Naive thymus-derived CD4-positive, alpha-beta T cell (primary cell): Measurements from ENCODE around the gene COL17A1. TPM values are rescaled to one million over a fixed set of nuclear protein-coding genes. Genes with fewer than 3 reads are reported as not detected.
A peak's percentile ranks its signal among the peaks of the same experiment; 100 is the strongest.

Experiments used
- ATAC-seq: fragments of 150-1000 bp; cut with Tn5 transposase; 2 replicates; pipeline ENCODE4 v1.10.0; 2021; ENCODE audit warnings: mild to moderate bottlenecking, moderate library complexity
- CTCF ChIA-PET: fragments of 350-600 bp; sonication (Branson Sonifier 250); formaldehyde crosslinking; loops from one replicate; lab custom pipeline; 2021; ENCODE audit warnings: antibody characterized with exemption; lab: Charles Lee
- POLR2A ChIA-PET: fragments of 350-600 bp; sonication (Branson Sonifier 250); formaldehyde crosslinking; loops from one replicate; lab custom pipeline; 2021; ENCODE audit warnings: antibody characterized with exemption, inconsistent platforms; lab: Charles Lee
- DNase-seq, 9 donors: peaks; one replicate each; pipeline versions ENCODE4 v3.0.0 to v3.0.0-alpha.2; 2020 to 2022; ENCODE audit warnings: mixed read lengths in 1 of 9
- H3K27ac ChIP-seq: one replicate; pipeline ENCODE4 v1.7.0; 2013; ENCODE audit warnings: mild to moderate bottlenecking, low read depth, low read length, moderate library complexity
- H3K27me3 ChIP-seq, 2 donors: one replicate each; pipeline ENCODE4 v1.7.0; 2013; ENCODE audit warnings: low read length in 2 of 2, mild to moderate bottlenecking in 2 of 2, moderate library complexity in 2 of 2; ENCODE audit not compliant: control insufficient read depth in 2 of 2, insufficient read depth in 2 of 2
- H3K36me3 ChIP-seq, 3 experiments: 1 replicate in 2 of 3; 2 replicates in 1 of 3; pipeline ENCODE4 v1.7.0; 2013; ENCODE audit warnings: low read length in 3 of 3, mild to moderate bottlenecking in 3 of 3, moderate library complexity in 1 of 3; ENCODE audit not compliant: insufficient read depth in 3 of 3, control insufficient read depth in 2 of 3
- H3K4me1 ChIP-seq, 2 donors: one replicate each; pipeline ENCODE4 v1.7.0; 2013; ENCODE audit warnings: low read length in 2 of 2, mild to moderate bottlenecking in 2 of 2, moderate library complexity in 1 of 2; ENCODE audit not compliant: control insufficient read depth in 2 of 2, insufficient read depth in 2 of 2
- H3K4me3 ChIP-seq: 2 replicates; pipeline ENCODE4 v1.7.0; 2013; ENCODE audit warnings: mild to moderate bottlenecking, low read length
- H3K9me3 ChIP-seq, 3 experiments: 1 replicate in 2 of 3; 2 replicates in 1 of 3; pipeline ENCODE4 v1.7.0; 2013; ENCODE audit warnings: low read length in 3 of 3; ENCODE audit not compliant: control insufficient read depth in 2 of 3
- H3K27ac Mint-ChIP-seq, 9 donors: one replicate each; pipeline ENCODE4 v1.8.0; 2020 to 2022; ENCODE audit warnings: mixed read lengths in 9 of 9, mild to moderate bottlenecking in 8 of 9, moderate library complexity in 5 of 9, inconsistent platforms in 2 of 9
- H3K27me3 Mint-ChIP-seq, 5 donors: one replicate each; pipeline ENCODE4 v1.8.0; 2021 to 2022; ENCODE audit warnings: mixed read lengths in 5 of 5, mild to moderate bottlenecking in 1 of 5
- H3K36me3 Mint-ChIP-seq, 5 donors: one replicate each; pipeline ENCODE4 v1.8.0; 2020 to 2022; ENCODE audit warnings: mixed read lengths in 5 of 5, mild to moderate bottlenecking in 3 of 5, inconsistent platforms in 1 of 5
- H3K4me1 Mint-ChIP-seq, 7 donors: one replicate each; pipeline ENCODE4 v1.8.0; 2020 to 2022; ENCODE audit warnings: mixed read lengths in 7 of 7, mild to moderate bottlenecking in 3 of 7, inconsistent platforms in 1 of 7
- H3K4me3 Mint-ChIP-seq, 10 donors: one replicate each; pipeline ENCODE4 v1.8.0; 2020 to 2022; ENCODE audit warnings: mild to moderate bottlenecking in 10 of 10, mixed read lengths in 10 of 10, moderate library complexity in 6 of 10, inconsistent platforms in 2 of 10
- H3K9me3 Mint-ChIP-seq, 11 donors: one replicate each; pipeline ENCODE4 v1.8.0; 2020 to 2022; ENCODE audit warnings: mixed read lengths in 11 of 11, mild to moderate bottlenecking in 4 of 11, inconsistent platforms in 1 of 11, moderate library complexity in 1 of 11
- intact Hi-C, 2 donors: fragments of 100-400 bp; cut with micrococcal nuclease; formaldehyde crosslinking; loops; one replicate each; pipeline ENCODE4 v1.15.1; 2023
- polyA plus RNA-seq, 2 donors: library from polyadenylated mRNA; unstranded; fragments of 300-500 nt; fragmentation: Illumina TruSeq; gene quantifications; one replicate each; pipeline ENCODE4 v1.2.3, GENCODE V29; 2021
- total RNA-seq, 6 experiments: library from RNA in 5 of 6; stranded (reverse) in 5 of 6; gene quantifications; 1 replicate in 5 of 6; 2 replicates in 1 of 6; pipeline ENCODE4 v1.2.3 and lab custom pipeline; 2021 to 2026

The COL17A1 gene
- total and polyA plus RNA-seq, 7 experiments from 2014 or later = not detected

- Mint-ChIP-seq H3K36me3 (no peaks in the 10 kb centered on the region), H3K9me3 (no peaks in the 10 kb centered on the region), H3K4me3 (peak overlapping the region in 1 of 10 donors; percentile 47), H3K27me3 (peaks cover 0 to 2% (median 0%) of the 10 kb centered on the region in 5 donors), H3K27ac (no peak overlapping the region), H3K4me1 (peaks cover 0 to 2% (median 0%) of the 10 kb centered on the region in 7 donors)
- ATAC-seq = no peak
- Histone ChIP-seq H3K4me3 (no peak overlapping the region), H3K36me3 (no peaks in the 10 kb centered on the region), H3K4me1 (no peaks in the 10 kb centered on the region), H3K27me3 (no peaks in the 10 kb centered on the region), H3K27ac (no peak overlapping the region), H3K9me3 (no peaks in the 10 kb centered on the region)
- DNase-seq = no peak
- ChIA-PET CTCF (no interaction called here), POLR2A (interaction anchor here (0.7 kb wide), 1 partner anchor 1068 kb away, joined by 4 read pairs; no protein-coding TSS in a partner anchor)
- intact Hi-C loops = no loop called here
Measured at GRCh38 chr10:104054430-104054829, 31.2 kb downstream of the COL17A1 start.

- H3K4me1 ChIP-seq = no peaks in the 10 kb centered on the region
- peak overlapping the region in 1 of 9 donors; percentile 2 for H3K27ac Mint-ChIP-seq
- H3K9me3 ChIP-seq = no peaks in the 10 kb centered on the region
- H3K27me3 Mint-ChIP-seq = no peaks in the 10 kb centered on the region
- ChIA-PET POLR2A (no interaction called here), CTCF (no interaction called here)
- ATAC-seq (no peak), DNase-seq (no peak)
- peak overlapping the region in 1 of 10 donors; percentile 14 for H3K4me3 Mint-ChIP-seq
- no peaks in the 10 kb centered on the region for H3K27me3 ChIP-seq
- H3K4me1 Mint-ChIP-seq = peaks cover 0 to 3% (median 0%) of the 10 kb centered on the region in 7 donors
- no peaks in the 10 kb centered on the region for H3K36me3 ChIP-seq
- peaks cover 0 to 3% (median 0%) of the 10 kb centered on the region in 5 donors for H3K36me3 Mint-ChIP-seq
- intact Hi-C loops = no loop called here
- no peak overlapping the region for H3K4me3 ChIP-seq
- no peaks in the 10 kb centered on the region for H3K9me3 Mint-ChIP-seq
- no peak overlapping the region for H3K27ac ChIP-seq
Measured at GRCh38 chr10:104053201-104053600, 32.5 kb downstream of the COL17A1 start.

- ChIA-PET CTCF (no interaction called here), POLR2A (no interaction called here)
- H3K27ac Mint-ChIP-seq = no peak overlapping the region
- no peak overlapping the region for H3K4me3 ChIP-seq
- H3K27ac ChIP-seq = no peak overlapping the region
- intact Hi-C loops = no loop called here
- peaks cover 0 to 3% (median 0%) of the 10 kb centered on the region in 7 donors for H3K4me1 Mint-ChIP-seq
- ATAC-seq (no peak), DNase-seq (no peak)
- no peak overlapping the region for H3K4me3 Mint-ChIP-seq
- no peaks in the 10 kb centered on the region for H3K9me3 ChIP-seq
- H3K27me3 Mint-ChIP-seq = no peaks in the 10 kb centered on the region
- no peaks in the 10 kb centered on the region for H3K36me3 ChIP-seq
- peaks cover 0 to 4% (median 0%) of the 10 kb centered on the region in 5 donors for H3K36me3 Mint-ChIP-seq
- H3K9me3 Mint-ChIP-seq = peaks cover 0 to 1% (median 0%) of the 10 kb centered on the region in 11 donors
- no peaks in the 10 kb centered on the region for H3K4me1 ChIP-seq
- no peaks in the 10 kb centered on the region for H3K27me3 ChIP-seq
Measured at GRCh38 chr10:104052431-104052830, 33.2 kb downstream of the COL17A1 start.

GRCh38 chr10:104049504-104050250 is 36.0 kb downstream of the COL17A1 start:
- H3K4me1 ChIP-seq = no peaks in the 10 kb centered on the region
- Mint-ChIP-seq H3K27me3 (no peaks in the 10 kb centered on the region), H3K9me3 (peaks cover 0 to 1% (median 0%) of the 10 kb centered on the region in 11 donors), H3K4me3 (no peak overlapping the region), H3K4me1 (peaks cover 0 to 3% (median 0%) of the 10 kb centered on the region in 7 donors), H3K27ac (no peak overlapping the region), H3K36me3 (peaks cover 0 to 4% (median 0%) of the 10 kb centered on the region in 5 donors)
- no peak overlapping the region for H3K27ac ChIP-seq
- no peaks in the 10 kb centered on the region for H3K9me3 ChIP-seq
- intact Hi-C loops = no loop called here
- ChIA-PET POLR2A (no interaction called here), CTCF (no interaction called here)
- no peak for ATAC-seq
- no peaks in the 10 kb centered on the region for H3K36me3 ChIP-seq
- no peaks in the 10 kb centered on the region for H3K27me3 ChIP-seq
- H3K4me3 ChIP-seq = no peak overlapping the region
- no peak for DNase-seq

- H3K27ac Mint-ChIP-seq = no peak overlapping the region
- no peaks in the 10 kb centered on the region for H3K27me3 Mint-ChIP-seq
- ATAC-seq (no peak), DNase-seq (peak in 1 of 9 donors; percentile 3)
- no peak overlapping the region for H3K4me3 Mint-ChIP-seq
- POLR2A ChIA-PET = no interaction called here
- Histone ChIP-seq H3K36me3 (no peaks in the 10 kb centered on the region), H3K4me3 (no peak overlapping the region), H3K4me1 (no peaks in the 10 kb centered on the region), H3K27ac (no peak overlapping the region), H3K9me3 (no peaks in the 10 kb centered on the region), H3K27me3 (no peaks in the 10 kb centered on the region)
- peaks cover 0 to 1% (median 0%) of the 10 kb centered on the region in 11 donors for H3K9me3 Mint-ChIP-seq
- H3K4me1 Mint-ChIP-seq = peaks cover 0 to 3% (median 0%) of the 10 kb centered on the region in 7 donors
- CTCF ChIA-PET = no interaction called here
- intact Hi-C loops = no loop called here
- H3K36me3 Mint-ChIP-seq = peaks cover 0 to 4% (median 0%) of the 10 kb centered on the region in 5 donors
Measured at GRCh38 chr10:104046651-104047050, 39.0 kb downstream of the COL17A1 start.

- H3K27ac Mint-ChIP-seq = no peak overlapping the region
- no peaks in the 10 kb centered on the region for H3K36me3 ChIP-seq
- no peak overlapping the region for H3K4me3 Mint-ChIP-seq
- no peak overlapping the region for H3K4me3 ChIP-seq
- peaks cover 0 to 1% (median 0%) of the 10 kb centered on the region in 11 donors for H3K9me3 Mint-ChIP-seq
- H3K27ac ChIP-seq = no peak overlapping the region
- intact Hi-C loops = loop anchor here in 1 of 2 donors (1.0 kb wide), 1 partner anchor 164 kb away; no protein-coding TSS in a partner anchor
- no peak for ATAC-seq
- ChIA-PET CTCF (no interaction called here), POLR2A (no interaction called here)
- H3K4me1 ChIP-seq = no peaks in the 10 kb centered on the region
- H3K27me3 ChIP-seq = no peaks in the 10 kb centered on the region
- no peak for DNase-seq
- H3K27me3 Mint-ChIP-seq = no peaks in the 10 kb centered on the region
- no peaks in the 10 kb centered on the region for H3K9me3 ChIP-seq
- H3K36me3 Mint-ChIP-seq = peaks cover 0 to 4% (median 0%) of the 10 kb centered on the region in 5 donors
- H3K4me1 Mint-ChIP-seq = peaks cover 0 to 3% (median 0%) of the 10 kb centered on the region in 7 donors
Measured at GRCh38 chr10:104045151-104046089, 40.3 kb downstream of the COL17A1 start.
